NCI-H1092 (cell line): ENCODE results near the gene MYRFL.
"Not testable (repeated sequence)": the region's sequence is repeated elsewhere in the genome, so short reads cannot be mapped to it uniquely, and the experiment has no call there.

Experiments
- DNase-seq: peaks from one replicate; lab custom pipeline; 2025; lab: John Stamatoyannopoulos, UW

The MYRFL gene

DNA sequence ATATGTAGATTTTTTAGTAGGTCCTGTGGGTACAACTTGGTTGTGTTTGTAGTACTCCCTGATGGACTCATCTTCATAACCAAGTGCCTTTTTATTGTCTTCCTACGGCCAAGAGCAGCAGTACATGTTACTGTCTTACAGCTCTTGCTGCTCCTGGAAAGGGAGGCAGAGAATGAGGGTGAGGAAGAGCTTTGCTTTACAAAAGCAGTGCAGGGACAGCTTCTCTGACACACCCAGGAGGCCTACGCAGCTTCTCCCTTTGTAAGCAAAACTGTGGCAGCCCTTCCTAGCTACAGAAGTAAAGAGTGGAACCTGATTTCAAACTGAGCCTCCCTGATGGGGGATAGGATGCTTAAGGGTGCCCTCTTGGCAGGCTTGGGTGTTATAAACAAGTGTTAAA lies 18.6 kb downstream of the MYRFL start:
- DNase-seq = no peak

DNA sequence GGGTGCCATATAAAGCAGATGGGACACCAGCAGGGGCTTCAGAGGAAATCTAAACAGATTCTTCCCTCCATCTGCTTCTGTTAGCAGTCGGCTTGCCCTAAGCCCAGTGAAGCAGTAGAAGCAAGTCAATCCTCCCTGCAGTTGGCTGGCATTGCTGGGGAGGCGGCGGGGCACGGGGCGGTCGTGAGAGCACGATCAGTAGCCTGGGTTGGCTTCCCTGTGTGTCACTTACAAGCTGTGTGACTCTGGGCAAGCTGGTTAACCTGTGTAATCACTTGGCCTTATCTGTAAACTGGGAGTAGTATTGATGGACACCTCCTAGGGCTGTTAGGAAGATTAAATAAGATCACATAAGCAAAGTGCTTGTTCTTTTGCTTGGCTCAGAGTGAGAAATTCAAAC lies 19.4 kb downstream of the MYRFL start:
- no peak for DNase-seq

DNA sequence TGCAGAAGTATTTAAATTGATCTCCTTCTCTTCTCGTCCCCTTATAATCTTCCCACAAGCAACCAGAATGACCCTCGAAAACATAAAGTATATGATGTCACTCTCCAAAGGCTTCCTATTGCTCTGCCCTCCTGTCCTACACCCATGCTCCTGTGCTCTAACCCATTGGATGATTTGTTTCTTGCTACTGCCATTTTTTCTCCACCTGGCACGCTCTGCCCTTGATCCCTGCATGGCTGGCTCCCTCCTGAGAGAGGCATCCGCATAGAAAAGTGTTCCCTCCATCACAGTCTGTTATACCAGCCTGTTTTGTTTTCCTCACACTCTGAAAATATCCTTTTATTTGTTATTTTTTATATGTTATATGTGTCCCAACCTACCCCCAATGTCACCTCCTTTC lies 19.8 kb downstream of the MYRFL start:
- no peak for DNase-seq

DNA sequence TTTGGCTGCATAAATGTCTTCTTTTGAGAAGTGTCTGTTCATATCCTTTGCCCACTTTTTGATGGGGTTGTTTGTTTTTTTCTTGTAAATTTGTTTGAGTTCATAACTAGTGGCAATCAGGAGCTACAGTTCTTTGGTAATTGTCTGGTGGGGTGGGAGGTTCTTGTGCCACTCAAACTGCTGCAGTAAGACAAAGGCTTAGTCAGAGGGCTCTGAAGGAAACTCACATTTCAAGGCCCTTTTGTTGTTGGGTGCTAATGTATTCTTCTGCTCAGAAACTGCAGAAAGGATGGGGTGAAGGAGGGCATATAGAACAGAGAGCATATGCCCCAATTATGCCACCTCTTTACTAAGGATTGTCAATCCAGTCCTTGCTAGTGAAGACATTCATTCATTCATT lies 21.9 kb downstream of the MYRFL start:
- no peak for DNase-seq

DNA sequence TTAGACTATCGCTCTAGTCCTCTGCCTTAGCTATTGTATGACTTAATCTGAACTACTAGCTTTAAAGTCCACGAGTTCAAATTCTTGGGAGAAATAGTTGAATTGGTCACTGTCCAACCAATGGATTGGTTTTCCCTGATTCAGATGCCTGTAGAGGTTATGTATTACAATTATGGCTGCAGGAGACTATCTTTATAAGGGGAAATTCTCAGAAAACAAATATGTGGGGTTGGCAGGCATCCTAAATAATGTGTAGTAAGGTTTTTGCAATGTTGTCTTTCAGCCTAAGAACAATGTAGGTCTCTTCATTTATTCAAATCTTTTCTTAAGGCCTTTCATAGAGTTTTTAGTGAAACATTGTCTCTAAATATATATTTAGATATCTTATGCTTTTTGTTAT lies 26.9 kb downstream of the MYRFL start:
- DNase-seq = no peak

DNA sequence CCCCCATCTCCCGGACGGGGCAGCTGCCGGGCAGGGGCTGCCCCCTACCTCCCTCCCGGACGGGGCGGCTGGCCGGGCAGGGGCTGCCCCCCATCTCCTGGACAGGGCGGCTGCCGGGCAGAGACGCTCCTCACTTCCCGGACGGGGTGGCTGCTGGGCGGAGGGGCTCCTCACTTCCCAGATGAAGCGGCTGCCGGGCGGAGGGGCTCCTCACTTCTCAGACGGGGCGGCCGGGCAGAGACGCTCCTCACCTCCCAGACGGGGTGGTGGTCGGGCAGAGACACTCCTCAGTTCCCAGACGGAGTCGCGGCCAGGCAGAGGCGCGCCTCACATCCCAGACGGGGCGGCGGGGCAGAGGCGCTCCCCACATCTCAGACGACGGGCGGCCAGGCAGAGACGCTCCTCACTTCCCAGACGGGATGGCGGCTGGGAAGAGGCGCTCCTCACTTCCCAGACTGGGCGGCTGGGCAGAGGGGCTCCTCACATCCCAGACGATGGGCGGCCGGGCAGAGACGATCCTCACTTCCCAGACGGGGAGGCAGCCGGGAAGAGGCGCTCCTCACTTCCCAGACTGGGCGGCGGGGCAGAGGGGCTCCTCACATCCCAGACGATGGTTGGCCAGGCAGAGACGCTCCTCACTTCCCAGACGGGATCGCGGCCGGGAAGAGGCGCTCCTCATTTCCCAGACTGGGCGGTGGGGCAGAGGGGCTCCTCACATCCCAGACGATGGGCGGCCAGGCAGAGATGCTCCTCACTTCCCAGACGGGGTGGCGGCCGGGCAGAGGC lies 28.3 kb downstream of the MYRFL start:
- not testable (repeated sequence) for DNase-seq

DNA sequence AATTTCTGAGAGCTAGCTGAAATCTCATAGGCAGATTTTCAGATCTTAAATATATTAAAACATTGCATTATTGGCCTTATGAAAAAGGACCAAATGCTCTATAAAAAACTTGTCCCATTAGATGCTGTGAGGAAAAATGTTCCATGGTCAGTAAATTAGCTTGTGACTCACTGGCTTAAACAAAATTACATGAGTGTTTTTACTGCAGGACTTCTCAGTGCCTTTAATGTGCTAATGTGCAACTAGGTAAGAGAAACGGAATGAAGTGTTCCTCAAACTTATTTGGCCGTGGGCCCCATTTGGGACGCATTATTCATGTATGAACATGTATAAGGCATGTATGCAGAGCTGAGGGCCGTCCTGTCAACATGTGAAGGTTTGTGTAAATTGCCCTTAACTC lies 41.7 kb downstream of the MYRFL start:
- no peak for DNase-seq

DNA sequence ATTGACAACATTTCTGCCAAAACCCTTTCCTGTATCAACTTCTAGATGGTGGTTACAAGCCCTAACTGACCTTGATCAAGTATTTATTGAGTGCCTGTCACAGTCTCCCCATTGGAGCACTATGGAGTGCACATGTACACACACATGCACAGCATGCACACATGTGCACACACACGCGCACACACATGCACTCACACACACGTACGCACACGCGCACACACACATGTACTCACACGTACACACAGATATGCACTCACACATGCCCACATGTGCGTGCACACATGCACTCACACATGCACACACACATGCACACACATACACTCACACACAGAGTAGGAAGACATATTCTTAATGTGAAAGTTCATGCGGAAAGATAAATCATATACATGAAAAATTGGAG lies 43.7 kb downstream of the MYRFL start:
- no peak for DNase-seq

DNA sequence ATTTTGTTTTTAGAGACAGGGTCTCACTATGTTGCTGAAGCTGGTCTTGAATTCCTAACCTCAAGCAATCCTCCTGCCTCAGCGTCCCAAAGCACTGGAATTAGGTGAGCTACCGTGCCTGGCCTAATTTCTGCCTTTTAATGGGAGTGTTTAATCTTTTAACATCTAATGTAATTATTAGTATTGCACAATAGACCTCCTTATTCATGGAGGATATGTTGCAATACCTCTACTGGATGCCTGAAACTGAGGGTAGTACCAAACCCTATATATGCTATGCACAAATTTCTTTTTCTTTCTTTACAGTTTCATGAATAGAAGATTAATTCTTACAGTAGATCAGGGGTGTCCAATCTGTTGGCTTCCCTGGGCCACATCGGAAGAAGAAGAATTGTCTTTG lies 47.8 kb downstream of the MYRFL start:
- no peak for DNase-seq

DNA sequence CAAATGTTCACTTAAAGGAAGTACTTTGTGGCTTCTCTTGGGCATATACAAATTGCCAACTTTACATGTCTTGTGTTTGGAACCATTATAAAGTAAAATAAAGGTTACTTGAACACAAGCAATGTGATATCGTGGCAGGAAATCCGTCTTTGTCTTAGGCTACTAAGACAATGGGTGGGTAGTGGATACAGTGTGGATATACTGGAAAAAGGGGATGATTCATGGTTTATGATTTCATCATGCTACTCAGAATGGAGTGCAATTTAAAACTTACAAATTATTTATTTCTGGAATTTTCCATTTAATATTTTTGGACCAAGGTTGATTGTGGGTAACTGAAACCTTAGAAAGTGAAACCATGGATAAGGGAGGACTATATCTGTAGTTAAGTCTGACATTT lies 48.4 kb downstream of the MYRFL start:
- DNase-seq = no peak

DNA sequence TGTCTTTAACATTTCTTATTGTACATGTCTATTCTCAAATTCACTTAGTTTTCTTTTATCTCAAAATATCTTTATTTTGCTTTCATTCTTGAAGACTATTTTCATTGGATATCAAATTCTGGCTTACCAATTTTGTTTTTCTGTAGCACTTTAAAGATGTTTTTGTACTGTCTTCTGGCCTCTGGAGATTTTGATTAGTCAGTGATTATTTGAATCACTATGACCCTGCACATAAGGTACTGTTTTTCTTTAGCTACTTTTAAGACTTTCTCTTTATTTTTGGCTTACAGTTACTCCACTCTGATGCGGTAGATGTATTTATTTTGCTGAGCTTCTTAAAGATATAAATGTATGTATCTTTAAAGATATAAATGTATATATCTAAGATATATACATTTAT lies 49.6 kb downstream of the MYRFL start:
- DNase-seq = no peak

DNA sequence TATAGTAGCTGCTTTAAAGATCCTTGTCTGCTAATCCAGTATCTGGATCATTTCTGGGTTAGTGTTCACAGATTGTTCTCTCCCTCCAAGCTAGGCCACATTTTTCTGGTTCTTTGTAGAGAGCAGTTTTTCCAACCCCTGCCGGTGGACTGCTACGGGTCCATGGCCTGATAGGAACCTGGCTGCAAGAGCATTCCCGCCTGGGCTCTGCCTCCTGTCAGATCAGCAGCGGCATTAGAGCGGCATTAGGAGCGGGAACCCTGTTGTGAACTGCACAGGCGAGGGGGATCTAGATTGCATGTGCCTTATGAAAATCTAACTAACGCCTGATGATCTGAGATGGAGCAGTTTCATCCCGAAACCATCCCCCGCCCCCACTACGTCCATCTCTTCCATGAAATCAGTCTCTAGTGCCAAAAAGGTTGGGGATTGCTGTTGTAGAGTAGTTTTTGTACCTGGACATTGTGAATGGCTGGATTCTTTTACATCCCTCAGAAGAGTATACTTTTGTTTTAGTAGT lies 50.4 kb downstream of the MYRFL start:
- DNase-seq = no peak

DNA sequence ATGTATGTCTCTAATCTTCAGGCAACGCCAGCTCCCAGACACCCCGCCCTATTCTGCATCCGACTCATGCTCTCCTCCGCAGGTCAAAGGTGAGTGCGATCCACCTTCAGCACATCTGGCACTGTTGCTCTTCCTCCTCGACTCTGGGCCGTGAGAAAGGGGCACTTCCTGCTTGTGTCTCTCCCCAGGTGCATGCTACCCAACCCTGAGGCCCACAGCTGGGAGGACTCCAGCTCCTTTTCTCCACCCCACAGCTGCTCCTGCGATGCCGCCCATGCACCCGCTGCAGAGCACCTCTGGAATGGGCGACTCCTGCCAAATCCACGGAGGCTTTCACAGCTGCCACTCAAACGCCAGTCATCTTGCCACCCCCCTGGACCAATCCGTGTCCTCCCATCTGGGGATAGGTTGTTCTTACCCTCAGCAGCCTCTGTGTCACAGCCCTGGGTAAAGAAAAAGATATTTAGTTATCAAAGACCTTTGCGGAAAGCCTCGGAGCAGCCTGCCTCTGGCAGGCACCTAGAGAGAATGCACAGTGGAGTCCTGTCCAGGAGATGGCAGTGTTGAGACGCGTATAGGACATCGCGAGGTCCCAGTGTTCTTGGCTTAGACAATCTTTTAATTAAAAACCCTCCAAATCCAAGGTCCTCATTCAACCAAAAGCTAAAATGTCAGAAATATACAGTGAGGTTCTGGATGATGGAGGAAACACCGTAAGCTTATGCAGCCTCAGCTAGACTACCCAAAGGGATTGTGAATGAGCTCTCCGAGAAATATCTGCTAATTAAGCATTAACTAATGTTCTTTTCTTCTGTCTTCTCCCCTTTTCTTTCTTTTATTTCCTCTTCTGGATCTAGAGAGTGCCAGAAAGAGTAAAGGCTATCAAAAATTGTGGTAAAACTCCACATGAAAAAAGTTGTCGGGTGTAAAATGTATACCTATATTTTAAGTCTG lies 54.3 kb downstream of the MYRFL start:
- peak; percentile 20 for DNase-seq

DNA sequence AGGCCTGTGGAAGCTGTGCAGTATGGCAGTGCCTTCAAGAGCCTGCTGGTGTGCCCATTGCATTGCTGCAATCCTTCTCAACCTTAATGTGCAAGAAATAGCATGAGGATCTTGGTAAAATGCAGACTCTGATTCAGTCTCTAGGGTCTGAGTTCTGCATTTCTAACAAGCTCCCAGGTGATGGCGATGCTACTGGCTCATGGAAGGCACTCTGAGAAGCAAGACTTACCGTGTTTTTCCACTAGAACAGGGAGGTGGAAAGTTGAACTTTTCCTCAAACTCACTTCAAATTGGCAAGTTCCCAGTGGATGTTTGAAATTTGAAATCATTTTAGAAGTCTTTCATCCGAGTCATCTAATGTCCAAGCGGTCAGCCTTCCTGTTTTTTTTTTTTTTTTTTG lies 55.5 kb downstream of the MYRFL start:
- no peak for DNase-seq

DNA sequence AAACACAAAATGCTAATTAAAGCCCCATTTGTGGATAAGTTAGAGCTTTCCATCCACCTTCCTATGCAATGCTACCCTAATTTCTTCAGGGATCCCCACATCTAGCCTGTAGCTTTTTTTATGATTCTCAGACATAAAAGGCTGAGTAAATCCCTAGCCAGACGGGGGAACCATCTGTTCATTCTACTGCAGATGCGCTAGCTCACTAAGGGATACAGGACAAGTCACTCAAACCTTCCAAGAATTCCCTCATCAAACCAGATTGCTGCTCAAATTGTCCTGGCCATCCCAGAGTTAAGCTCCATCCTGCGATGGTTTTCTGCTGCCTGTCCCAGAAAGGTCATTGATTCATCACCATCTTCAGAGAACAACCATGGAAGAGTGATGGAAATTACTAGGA lies 56.7 kb downstream of the MYRFL start:
- no peak for DNase-seq

DNA sequence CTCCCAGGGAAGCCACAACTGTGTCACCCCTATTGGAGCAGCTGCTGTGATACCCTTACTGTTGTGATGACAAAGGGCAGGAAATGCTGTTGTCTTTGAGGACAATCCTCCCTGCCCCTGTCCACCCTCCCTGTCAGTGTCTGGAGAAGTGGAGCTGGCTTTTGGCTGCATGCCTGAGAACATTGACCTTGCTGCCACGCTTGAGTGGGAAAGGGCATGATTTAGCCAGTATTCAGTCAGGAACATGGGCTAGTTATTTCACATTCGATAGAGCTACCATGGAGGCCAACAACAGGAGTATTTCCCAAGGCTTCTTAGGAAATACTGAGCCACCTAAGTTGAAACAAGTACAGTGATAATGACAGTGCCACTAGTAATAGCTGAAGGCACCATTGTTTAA lies 59.4 kb downstream of the MYRFL start:
- DNase-seq = peak; percentile 4

DNA sequence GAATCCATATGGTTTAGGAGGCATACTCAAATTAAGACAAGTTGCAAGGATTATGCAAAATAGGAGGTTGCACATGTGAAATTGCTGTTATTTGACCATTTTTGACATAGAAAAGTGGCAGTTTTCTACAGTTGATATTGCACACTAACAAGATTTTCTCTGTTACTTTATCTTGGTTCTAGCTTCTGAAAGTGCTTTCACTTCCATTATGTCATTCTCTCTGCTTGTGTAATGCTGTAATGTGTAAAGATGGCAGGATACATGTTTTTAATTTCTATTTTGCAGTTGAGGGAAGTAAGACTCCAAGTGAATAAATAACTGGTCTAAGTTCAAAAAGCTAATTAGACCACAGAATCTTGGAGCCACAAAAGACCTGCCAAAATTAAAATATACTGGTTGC lies 60.6 kb downstream of the MYRFL start:
- DNase-seq = no peak

DNA sequence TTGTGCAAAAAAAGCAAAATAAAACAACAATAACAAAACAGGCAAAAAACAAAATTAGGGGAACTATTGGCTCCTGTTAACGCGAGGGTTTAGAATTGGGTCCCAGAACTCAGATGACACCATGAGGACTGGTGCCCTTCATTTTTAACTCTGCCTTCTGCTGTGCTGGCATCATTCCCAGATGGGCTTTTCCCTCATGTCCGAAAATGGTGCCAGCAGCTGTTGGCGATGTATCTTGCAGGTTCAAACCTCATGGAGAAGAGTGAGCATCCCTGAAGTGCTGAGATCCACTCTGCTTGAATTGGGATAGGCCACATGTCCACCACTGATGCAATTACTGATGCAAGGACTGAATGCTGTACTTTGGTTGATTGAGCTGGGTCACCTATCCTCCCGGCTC lies 61.1 kb downstream of the MYRFL start:
- peak; percentile 39 for DNase-seq

DNA sequence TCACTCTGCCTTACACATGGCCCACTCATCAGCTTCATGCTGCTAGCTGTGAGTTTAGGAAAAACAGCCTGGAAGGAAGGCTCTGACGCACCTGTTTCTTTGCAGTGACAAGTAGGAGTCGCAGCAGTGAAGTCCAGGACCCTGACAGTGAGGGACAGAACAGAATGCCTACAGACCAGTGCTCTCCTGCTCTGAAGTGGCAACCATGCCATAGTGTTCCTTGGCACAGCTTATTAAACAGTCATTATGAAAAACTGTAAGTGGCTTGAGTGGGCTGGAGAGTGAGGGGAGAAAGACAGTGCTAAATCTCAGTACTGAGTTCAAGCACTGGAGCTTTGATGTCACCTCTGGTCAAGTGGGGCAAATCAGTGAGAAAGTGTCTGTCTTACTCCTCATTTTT lies 61.7 kb downstream of the MYRFL start:
- DNase-seq = peak; percentile 28

DNA sequence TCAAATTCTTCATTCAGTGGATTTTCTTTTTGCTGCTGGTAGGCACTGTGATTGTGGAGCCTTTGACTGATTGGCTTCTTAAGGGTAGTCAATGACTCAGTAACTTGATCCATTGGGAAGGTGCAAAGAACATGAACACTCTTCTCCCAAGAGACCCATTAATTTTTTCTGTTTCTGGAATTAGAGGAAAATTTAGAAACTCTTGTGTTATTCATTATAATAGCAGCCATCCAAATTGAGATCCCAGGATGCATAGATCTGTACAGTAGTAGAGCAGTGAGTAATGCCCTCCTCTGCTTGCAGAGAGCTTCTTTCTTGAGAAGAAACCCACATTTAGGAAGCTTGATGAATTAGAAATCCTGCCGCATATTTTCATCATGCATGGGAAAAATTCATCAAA lies 63.9 kb downstream of the MYRFL start:
- DNase-seq = no peak

DNA sequence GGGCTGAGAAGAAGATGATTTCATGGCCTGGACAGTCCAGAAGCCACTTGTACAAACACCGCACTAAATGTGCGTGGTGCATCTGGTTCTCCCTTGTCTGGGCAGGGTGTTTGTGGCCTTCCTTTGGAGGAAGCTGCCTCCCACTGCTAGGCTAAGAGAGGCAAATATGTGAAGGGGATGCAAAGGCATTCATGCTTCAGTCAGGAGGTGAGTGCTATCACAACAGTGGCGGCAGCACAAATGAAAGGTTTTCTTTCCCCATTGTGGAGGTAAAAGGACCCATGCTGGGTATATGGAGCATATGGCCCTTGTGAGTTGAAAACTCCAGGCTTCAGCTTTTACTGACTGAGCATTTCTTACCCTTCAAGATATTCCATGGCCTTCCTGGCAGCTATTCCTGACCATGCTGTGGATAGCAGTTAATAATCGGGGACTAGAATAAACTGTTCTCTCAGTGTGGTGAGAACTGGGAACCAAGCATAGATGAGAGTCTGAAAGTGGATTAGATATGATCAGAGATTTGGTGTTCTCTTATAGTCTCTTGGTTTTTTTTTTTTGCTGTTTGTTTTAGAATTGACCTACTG lies 69.9 kb downstream of the MYRFL start:
- no peak for DNase-seq

DNA sequence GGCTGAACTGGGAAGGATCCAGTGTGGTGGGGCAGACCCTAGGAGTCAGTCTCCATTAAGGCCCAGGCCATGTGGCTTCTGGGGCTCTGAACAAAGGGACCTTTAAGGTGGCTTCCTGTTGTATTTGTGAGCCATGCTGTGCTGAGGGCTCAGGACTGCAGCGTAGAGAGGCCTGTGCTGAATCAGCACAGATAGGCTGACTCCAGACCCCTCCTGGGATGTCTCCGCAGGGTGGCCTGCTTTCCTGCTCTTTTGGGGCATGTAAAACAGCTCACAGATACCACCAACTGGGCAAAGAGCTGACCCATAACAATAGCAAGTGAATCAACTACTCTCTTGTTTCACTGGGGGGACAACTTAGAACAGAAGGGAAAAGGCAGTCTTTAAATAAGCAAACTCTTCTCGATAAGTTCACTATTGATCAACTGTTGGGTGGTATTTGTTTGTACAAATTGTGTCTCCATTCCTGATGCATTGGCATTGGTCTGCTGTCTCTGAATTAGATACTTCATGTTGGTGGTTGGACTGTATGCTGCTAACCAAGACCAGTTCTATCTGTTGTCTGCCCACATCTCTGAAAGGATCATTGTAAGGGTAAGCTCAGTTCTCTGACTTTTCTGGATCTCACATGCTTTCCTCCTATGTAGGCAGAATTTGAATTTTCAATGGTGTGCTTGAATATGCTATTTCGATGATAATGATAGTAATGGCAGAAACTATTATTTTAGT lies 71.8 kb downstream of the MYRFL start:
- no peak for DNase-seq
